Stimulated activated CD8-positive, alpha-beta memory T cell treated with anti-CD3 and anti-CD28 coated beads, Interleukin-7, amount 100 ng/mL, for 4 hours (primary cell): ENCODE results near the gene NLRP5.
"Not testable (repeated sequence)": the region's sequence is repeated elsewhere in the genome, so short reads cannot be mapped to it uniquely, and the experiment has no call there.

Source experiments
- DNase-seq, 2 donors: peaks; one replicate each; pipeline ENCODE4 v3.0.0-alpha.2; 2020; ENCODE audit warnings: low read depth in 2 of 2

The NLRP5 gene

DNA sequence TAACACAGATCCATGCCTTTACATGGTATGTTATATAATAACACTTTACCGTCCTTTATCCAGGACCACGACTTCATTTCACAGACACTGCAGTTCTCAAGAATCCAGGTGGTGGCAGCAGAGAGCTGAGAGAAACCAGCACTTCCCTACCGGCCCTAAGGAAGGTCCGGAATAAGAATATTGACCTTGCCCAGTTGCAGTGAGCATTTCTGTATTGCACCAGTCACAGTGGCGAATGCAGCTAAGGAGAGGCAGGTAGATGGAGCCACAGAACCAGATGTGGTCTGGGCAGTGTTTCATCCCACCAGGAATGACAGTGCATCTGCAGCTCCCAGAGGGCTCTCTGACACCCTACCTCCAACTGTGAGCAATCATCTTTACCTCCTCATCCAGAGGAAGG is 89.9 kb downstream of the NLRP5 start:
- no peak for DNase-seq

DNA sequence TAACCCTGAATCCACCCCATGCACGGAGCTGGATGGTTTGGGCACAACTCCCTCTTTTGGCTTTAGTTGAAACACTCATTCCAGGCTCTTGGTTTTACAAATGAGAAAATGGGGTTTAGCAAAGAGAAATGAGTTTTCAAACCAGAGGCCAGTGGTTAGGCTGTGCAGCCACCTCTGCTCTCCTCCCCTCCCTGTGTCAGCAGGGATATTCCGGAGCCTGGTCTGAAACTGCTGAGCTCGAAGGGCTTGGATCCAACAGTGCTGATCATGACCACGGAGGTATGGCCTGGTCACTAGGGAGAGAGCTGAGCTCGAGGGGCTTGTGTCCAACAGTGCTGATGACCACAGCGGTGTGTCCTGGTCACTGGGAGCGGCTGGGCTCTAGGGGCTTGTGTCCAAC is 93.0 kb downstream of the NLRP5 start:
- DNase-seq: no peak

DNA sequence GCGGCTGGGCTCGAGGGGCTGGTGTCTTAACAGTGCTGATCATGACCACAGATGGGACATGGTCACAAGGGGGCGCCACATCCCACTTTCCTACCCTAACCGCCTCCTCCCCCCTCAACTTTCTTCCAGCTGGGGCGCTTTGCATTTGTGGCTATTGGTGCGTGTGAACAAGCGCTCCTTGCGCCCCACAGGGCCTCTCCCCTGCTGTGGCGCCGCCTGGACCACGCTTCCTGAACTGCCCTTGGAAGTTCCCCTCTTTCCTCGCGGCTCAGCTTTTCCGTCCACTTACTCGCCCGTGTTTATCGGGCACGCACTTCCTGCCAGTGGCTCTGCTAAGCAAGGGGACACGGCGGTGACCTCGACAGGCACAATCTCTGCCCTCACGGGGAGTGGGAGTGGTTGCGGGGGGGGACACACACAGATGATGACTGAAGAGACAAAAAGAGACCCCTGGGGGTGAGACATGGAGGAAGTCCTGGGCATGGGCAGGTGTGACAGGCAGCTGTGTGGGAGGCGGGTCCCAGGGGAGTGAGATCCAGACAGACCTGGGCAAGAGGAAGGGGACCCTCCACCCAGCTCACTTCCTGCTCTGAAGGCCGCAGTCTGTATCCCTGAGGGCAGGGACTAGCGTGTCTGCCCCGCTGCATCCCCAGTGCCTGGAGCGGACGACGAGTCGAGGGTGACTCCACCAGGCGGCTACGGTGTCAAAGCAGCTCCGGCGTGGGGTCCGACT is 94.3 kb downstream of the NLRP5 start:
- DNase-seq: peak; percentile 38 to 44

DNA sequence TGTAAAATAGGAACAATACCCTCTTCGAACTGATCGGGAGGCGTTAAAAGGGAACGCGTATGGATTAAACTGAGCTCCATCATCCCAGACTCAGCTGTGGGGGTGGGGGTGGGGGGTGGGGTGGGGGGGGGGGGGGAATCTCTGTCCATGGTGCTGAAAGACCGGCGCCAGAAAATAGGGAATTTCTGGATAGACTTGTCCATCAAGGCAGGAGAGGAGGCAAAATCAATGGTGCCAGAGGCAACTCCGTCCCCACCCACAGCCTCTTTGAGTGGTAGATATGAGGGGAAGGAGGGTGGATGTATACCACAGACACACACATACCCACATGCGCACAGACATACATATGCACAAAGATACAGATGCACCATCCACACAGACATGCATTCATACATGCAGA is 97.1 kb downstream of the NLRP5 start:
- DNase-seq: no peak

DNA sequence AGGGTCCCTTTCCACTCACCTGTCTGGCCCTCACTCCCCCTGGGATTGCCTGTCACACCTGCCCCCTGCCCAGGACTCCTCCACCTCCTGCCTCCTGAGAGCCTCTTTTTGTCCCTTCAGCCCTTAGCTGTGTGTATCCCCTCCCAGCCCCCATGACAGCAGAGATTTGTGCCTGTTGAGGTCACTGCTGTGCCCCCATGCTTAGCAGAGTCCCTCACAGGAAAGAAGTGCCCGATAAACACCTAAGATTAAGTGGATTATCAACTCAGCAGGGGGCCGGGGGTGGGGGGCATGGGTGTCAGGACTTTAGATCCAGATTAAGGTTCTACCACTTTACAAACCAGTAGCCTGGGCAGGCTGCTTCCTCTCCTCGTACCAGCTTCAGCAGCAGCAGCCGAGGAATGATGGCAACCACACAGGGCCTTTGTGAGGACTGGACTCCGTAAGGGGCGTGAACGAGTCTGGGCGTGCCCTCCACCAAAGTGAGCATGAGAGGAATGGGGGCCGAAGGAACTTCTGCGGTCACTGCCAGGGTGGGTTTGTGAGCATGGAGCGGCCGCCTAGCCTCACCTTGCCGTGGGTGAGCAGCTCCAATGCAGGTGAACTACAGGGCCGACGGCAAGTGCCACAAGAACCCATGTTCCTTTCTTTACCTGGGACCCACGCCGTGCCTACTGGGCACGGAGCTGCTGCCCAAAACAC is 98.4 kb downstream of the NLRP5 start:
- DNase-seq: no peak

DNA sequence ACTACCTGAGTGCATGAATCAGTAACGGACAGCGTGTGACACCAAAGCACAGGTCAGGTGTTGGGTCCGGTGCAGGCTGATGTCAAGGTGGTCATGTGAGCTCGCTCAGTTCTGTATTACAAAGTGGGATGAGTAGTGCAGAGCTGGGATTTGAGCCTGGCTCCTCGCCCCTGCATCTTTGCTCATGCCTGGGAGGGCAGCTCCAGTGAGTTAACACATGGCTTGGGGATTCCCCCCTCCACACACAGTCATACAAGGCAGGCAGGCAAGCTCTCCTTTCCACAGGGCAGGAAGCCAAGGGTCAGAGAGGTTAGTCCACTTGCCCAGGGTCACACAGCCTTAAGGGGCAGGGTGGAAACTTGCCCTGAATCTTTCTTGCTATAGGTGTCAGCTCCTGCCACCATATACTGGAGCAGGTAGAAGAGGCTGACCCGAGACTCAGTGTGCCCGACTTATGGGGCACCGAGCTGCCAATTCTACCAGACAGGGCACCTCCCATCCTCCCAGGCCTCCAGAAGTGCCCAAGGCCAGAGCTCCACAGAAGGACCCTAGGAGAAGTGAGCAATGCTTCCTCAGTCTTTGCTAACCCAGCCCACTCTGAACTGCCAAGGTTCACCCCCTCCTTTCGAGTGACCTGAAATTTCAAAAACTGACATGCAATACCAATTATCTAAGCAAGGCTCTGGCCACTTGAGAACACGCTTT is 99.1 kb downstream of the NLRP5 start:
- no peak for DNase-seq

DNA sequence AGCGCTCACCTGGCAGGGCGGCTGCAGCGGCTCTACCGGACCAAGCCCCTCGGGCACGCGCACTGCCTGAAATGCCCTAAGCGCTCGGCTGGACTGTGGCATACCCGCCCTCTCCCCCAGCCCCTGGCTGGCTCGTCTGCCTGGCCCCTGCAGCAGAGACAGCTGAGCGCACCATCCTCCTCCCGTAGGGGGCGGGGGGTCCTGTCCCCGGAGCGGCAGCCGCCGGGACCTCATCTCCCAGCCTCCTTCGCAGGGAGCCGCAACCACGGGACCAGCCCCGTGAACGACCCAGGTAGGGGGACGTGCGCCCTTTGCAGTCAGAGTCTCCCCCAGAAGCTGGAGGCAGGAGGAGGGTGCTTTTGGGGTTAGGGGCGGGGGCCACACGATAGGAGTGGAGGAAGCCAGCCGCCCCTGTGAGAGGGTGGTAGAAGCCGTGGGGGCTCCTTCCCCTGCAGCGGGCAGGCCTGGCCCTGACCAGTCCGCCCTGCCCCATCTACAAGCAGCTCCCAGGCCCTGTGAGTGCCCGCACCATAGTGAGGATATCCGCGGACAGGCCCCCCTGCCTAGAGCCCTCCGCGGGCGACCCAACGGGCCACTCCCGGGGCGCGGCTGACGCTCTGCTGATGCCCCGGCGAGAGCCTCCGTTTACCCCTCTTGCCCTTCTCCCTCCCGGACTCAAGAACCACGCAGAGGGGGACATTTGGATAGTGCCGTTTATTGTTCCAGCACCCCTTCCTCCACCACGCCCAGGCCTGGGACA is 100.3 kb downstream of the NLRP5 start:
- no peak for DNase-seq

DNA sequence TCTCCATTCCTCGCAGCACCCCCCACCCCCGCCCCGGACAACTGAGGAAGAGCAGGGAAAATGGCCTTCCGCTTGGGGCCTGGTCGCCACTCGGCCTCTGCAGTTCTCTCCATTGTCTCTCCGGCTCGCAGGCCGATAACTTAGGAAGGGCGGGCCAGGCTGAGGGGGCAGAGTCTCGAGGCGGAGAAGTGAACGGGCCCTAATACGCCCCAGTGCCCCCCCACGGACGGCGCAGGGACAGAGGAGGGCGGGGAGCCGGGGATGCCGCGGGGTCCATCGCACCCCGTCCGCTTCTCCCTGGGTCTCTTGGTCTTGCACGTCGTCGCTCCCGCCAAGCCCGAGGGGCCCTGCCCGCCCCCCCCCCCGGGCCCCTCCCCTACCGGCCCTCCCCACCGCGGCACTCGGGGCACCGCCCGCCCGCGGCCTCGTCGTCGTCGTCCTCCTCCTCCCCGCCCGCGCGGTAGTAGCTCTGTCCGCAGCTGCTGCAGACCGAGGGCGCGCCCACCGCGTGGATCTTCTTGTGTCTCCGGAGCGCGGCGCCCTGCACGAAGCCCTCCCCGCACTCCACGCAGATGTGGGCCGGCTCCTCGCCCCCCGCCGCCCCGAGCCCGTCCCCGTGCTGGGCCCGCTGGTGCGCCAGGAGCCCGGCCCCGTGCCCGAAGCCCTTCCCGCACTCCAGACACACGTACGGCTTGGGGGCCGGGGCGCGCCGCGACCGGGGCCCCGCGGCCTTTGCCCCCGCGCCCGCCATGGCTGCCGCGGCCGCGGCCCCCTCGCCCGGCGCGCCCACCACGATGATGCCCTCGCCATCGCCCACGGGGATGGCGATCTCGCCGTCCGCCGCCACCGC is 101.3 kb downstream of the NLRP5 start:
- no peak for DNase-seq

DNA sequence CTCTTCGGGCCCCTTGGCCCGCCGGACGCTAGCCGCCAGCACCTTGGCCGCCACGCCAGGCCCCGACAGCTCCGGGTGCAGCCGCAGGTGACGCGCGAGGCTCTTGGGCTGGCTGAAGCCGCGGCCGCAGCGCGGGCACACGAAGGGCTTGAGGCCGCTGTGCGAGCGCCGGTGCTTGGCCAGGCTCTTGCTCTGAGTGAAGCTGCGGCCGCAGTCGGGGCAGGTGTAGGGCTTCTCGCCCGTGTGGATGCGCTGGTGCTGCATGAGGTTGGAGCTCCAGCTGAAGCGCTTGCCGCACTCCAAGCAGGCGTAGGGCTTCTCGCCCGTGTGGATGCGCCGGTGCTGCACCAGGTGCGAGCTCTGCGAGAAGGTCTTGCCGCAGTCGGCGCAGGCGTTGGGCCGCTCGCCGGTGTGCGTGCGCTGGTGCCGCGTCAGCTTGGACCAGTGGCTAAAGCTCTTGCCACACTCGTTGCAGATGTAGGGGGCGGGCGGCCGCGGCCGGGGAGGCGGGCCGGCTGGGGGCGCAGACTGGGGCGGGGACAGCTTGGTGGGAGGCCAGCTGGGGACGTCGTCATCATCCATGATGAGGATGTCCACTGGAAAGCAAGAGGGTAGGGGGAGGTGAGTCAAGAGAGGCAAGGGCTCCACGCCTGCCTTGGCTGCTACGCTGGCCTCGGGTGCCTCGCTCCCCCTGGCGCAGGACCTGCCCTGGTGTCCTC is 102.1 kb downstream of the NLRP5 start:
- DNase-seq: no peak

DNA sequence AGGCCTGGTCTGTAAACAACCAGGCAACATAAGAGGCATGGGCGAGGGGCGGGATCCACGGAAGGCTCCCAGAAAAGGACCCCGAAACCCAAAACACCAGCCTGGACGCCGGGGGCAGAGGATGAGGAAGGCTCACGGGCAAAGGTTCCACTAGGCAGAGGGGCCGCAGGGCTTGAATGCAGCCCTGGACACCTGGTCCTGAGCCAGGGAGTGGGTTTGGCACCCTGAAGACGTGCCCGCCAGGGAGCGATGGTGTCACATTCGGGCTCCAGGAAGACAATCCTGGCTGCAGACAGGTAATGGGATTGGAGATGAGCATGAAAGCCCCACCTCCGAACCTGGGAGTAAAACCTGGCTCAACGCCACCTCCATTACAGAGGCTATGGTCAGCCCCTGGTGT is 102.8 kb downstream of the NLRP5 start:
- no peak for DNase-seq

DNA sequence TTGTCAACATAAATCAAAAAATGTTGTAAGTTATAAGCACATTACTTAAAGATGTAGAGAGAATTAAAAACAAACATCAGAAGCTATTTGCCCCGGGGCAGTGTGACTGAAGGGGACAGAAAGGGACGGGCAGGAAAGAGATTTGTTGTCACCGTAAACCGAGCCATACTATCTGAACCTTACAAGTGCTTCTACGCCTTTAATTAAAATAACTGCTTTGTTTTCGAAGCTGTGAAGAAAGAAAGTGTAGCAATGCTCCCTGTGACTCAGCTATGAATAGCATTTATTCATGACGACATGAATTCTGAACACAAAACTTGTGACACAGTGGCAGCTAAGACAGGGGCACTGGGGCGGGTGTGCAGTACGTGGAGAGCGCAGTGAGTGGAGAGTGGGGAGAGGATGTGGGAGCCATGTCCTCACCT is 104.5 kb downstream of the NLRP5 start:
- DNase-seq: no peak

DNA sequence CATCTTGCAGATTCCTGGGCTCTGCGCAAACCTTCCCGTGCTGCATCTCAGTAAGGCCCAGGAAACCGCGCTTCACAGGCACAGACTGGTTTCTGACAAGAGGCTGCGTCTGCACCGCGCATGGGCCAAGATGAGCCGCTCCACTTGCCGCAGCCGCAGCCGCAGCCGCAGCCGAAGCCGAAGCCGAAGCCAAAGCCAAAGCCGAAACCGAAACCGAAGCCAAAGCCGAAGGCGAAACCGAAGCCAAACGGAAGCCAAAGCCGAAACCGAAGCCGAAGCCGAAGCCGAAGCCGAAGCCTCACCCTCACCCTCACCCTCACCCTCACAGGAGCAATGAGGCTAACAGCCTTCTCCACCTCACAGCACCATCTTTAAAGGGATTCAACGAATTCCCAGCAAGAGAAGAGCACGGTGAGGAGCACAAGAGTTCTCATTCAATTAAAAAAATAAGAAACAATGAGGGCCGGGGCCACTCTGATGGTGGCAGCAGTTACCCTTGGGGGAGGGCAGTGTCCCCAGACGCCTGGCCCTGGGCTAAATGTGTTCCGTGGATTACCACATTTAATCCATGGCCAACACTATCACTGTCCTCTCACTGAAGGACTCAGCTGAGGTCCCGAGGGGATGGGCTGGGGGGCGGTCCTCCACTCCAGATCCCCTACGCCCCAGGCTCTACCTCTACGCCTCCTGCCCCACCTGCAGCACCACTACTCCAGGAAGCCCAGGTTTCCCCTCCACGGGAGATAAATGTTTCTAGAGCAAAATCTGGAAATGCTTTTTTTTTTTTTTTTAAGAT is 105.4 kb downstream of the NLRP5 start:
- DNase-seq: no peak

DNA sequence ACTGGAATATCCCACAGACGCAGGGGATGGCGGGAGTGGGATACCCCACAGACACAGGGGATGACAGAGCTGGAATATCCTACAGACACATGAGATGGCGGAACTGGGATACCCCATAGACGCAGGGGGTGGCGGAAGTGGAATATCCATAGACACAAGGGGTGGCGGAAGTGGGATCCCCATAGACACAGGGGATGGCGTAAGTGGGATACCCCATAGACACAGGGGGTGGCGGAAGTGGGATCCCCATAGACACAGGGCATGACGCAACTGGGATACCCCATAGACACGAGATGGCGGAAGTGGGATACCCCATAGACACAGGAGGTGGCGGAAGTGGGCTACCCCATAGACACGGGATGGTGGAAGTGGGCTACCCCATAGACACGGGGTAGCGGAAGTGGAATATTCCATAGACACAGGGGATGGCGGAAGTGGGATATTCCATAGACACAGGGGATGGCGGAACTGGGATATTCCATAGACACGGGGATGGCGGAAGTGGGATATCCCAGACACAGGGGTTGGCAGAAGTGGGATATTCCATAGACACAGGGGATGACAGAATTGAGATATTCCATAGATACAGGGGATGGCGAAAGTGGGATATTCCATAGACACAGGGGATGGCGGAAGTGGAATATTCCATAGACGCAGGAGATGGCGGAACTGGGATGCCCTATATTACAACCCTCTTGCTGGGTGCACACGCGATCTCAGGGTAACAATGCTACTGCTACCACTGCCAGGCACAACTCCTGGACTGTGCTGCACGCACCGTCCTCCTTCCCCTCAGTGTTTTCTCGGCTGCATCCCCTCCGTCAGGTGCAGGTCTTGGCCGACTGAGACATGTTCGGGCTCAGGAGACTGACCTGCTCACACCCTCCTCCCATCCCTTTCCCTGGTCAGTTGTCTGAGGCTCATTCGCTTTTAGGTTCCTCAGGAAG is 106.4 kb downstream of the NLRP5 start:
- no peak for DNase-seq

DNA sequence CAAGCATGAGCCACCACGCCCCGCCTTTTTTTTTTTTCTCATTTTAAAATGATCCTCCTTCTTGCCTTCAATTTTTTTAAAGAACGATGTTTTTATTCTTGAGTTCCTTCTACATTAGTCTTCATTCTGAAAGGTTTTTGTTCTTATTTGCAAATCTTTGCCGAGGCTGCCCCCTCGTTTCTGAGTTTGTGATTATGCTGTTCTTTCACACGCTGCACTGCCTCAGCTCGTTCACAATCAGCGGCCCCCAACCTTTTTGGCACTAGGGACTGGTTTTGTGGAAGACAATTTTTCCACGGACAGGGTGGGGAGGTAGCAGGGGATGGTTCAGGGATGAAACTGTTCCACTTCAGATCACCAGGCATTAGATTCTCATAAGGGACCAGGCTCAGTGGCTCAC is 107.9 kb downstream of the NLRP5 start:
- DNase-seq: no peak

DNA sequence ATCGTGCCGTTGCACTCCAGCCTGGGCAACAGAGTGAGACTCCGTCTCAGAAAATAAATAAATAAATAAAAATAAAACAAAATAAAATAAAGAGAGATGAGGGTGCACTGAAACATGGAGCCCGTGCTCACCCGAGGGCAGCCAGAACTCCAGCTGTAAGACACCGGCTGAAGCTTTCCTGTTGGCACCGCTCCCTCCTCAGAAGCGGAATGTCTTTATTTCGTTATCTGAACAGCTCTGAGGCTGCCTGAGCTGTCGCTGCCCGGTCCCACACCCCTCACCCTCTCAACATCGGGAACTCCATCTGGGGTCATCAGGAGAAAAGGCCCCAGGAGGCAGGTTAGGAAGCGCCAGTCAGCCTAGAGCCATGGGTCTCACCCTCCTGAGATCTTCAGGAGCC is 110.1 kb downstream of the NLRP5 start:
- DNase-seq: no peak

DNA sequence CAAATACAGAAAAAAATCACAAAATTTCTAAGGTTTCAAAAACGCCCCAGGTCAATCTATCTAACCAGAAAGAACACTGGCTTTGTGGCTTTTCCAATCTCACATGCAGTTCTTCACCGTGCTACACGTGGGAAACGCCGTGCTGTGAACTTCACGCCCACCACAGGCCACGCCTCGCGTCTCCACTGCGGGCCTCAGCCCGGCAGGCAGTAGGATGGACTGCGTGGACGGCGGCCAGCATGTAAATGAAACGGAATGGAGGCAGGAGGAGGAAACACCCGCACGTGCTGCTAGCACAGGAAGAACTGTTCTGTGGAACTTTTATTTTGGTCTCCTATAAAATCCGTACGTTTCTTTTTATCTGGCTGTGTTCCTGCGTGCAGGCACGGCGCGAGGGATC is 110.7 kb downstream of the NLRP5 start:
- DNase-seq: no peak

DNA sequence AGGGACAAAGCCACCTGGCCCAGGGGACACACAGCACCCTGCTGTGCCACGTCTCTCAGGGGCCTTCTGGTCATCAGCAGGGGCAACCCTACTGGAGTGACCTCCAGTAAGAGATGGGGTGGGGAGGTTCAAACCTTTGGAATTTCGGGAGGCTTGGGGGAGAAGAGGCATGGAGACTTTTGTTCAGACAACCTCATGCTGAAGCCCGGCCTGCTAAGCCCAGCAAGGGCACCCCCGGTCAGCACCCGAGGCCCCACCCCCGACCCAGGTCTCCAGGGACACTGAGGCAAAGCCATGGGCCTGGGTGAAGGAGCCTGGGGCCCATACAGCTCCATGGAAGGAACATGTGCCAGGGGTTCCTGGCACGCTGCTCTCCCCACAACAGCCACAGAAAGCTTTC is 111.2 kb downstream of the NLRP5 start:
- no peak for DNase-seq

DNA sequence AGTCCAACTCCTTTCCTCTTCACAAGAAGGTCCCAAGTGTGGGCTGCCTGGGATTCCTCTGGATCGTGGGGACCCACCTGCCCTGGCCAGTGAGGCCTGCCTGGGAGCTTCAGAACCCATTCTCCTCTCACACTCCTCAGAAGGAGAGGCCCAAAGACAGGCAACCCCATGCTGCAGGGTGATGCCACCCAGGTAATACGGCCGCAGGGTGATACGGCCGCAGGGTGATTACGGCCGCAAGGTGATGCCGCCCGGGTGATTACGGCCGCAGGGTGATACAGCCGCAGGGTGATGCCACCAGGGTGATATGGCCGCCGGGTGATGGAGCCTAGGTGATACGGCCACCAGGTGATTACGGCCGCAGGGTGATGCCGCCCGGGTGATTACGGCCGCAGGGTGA is 111.7 kb downstream of the NLRP5 start:
- not testable (repeated sequence) for DNase-seq
